A549 (cell line): Measurements from ENCODE around the gene ACTR3. TPM values are rescaled to one million over a fixed set of nuclear protein-coding genes. Genes with fewer than 3 reads are reported as not detected.

Experiments used
- polyA plus RNA-seq, 4 experiments: library from polyadenylated mRNA; depleted of rRNA in 3 of 4; stranded (reverse); fragments of >200 nt; fragmentation: RNase III in 1 of 4; extraction: RNeasy Plus Mini Kit Qiagen cat#74134 plus additional on column Dnase treatment in 1 of 4; gene quantifications; 2 replicates in 3 of 4; 3 replicates in 1 of 4; pipeline ENCODE4 v1.2.3, GENCODE V29; 2011 to 2017
- small RNA-seq, 6 experiments: library from RNA; depleted of rRNA; stranded (forward); fragments of <200 nt; gene quantifications; one replicate each; pipeline ENCODE3, GENCODE V24; 2012

ACTR3 gene
- polyA plus RNA-seq, 2 of the 4 experiments (the other 2 are of a cell fraction), result 359 to 412 TPM

Small RNAs within 50 kb of the gene (small RNA-seq; reads per million reads assigned to genes)
- 0 reads per million in 6 experiments for gene RF00012

Other genes starting within 250 kb of the ACTR3 start
- 86.6 and 90.0 TPM in 2 replicates for gene SLC35F5, start 133.4 kb upstream of the ACTR3 start, polyA plus RNA-seq (2011; rRNA removed)
- gene SLC35F5, start 133.4 kb upstream of the ACTR3 start, polyA plus RNA-seq (2017; fragmentation: RNase III; extraction: RNeasy Plus Mini Kit Qiagen cat#74134 plus additional on column Dnase treatment), result 45.0 to 50.0 TPM (median 45.6 TPM) in 3 replicates